GM12892 (cell line): Measurements from ENCODE around the gene RPIA.

ENCODE experiments used
- POLR2A ChIP-seq: IDR thresholded peaks from 2 replicates; pipeline ENCODE4 v1.6.1; 2011; ENCODE audit warnings: low read depth, low read length, control low read depth
- POLR2AphosphoS5 ChIP-seq: IDR thresholded peaks from 2 replicates; pipeline ENCODE4 v1.6.1; 2011; ENCODE audit warnings: low read depth, low read length, control low read depth
- TAF1 ChIP-seq: IDR thresholded peaks from 2 replicates; pipeline ENCODE4 v1.6.1; 2011; ENCODE audit warnings: low read depth, mild to moderate bottlenecking, control low read depth, low read length, borderline replicate concordance

DNA sequence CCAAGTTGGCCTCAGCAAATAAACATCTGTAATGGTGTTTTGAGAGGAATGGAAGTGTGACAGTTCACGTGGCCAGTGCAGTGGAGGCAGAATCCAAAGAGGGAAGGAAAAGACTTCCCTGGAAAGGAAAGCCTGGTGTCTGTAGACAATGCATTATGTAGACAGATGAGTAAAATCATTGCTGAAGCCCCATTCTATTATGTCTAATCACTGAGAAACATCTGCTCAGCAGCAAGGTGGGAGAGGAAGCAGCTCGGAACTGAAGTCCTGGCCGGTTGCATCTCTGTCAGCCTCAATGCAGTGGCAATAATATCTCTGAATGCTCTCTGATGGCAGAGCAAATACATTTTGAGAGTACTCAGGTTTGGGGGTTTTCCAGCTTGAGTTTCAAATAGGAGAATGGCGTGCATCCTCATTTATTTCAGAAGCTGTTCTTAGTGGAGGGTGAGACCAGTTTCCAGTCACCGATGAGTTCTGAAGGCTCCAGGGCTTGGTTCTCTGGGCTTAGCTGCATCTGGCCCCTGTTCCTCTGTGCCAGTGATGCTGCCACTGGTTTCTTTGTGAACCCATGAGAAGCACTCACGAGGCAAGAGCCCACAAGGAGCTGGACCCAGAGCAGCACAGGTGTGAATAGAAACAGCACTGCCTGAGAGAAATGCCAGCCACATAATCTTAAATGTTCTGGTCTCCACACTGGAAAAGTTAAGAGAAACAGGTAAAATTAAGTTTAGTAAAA is 63.3 kb downstream of the RPIA start:
- TF ChIP-seq POLR2A (no peak), TAF1 (no peak), POLR2AphosphoS5 (no peak)
